Measurements from ENCODE around the gene AVPI1.

GRCh38 chr10:97705006-97705670, 18.1 kb upstream of the AVPI1 start:
- TF ChIP-seq CTCF (IDR thresholded peaks at IDR 0.05) (no peak), POLR2A (IDR thresholded peaks at IDR 0.05) (no peak)
